HFFc6 (cell line): ENCODE measurements around the gene FAM120C. TPM values are rescaled to one million over a fixed set of nuclear protein-coding genes. Genes with fewer than 3 reads are reported as not detected.

ENCODE experiments used
- DNase-seq: peaks from one replicate; pipeline ENCODE4 v3.0.0-alpha.2; 2018
- H3K27ac Mint-ChIP-seq: 2 replicates; pipeline ENCODE4 v1.8.0; 2020; ENCODE audit warnings: mild to moderate bottlenecking, mixed read lengths
- H3K27me3 Mint-ChIP-seq: 2 replicates; pipeline ENCODE4 v1.8.0; 2021; ENCODE audit warnings: mild to moderate bottlenecking, moderate library complexity, mixed read lengths; ENCODE audit not compliant: insufficient read depth
- H3K36me3 Mint-ChIP-seq: 2 replicates; pipeline ENCODE4 v1.8.0; 2021; ENCODE audit warnings: low read depth, mixed read lengths
- H3K4me1 Mint-ChIP-seq: 2 replicates; pipeline ENCODE4 v1.8.0; 2020; ENCODE audit warnings: low read depth, mixed read lengths
- H3K4me3 Mint-ChIP-seq: 2 replicates; pipeline ENCODE4 v1.8.0; 2020; ENCODE audit warnings: mild to moderate bottlenecking, moderate library complexity, mixed read lengths
- H3K9me3 Mint-ChIP-seq: 2 replicates; pipeline ENCODE4 v1.8.0; 2020; ENCODE audit warnings: mild to moderate bottlenecking, mixed read lengths
- total RNA-seq, 6 experiments: library from RNA; stranded (reverse); fragmentation: NEBNext Ultra II Directional; extraction: Animal tissue kit (Norgen Biotek cat#: 25700); gene quantifications; 2 replicates in 1 of 6; 3 replicates in 5 of 6; pipeline ENCODE4 v1.2.3, GENCODE V29; 2021
- TF ChIP-seq, protein P1 (sequence below): fragments of 200-600 bp; sonication (generic); IDR thresholded peaks from 2 replicates; pipeline ENCODE4 v1.5.0; 2021; ENCODE audit warnings: antibody characterized with exemption, mild to moderate bottlenecking

Gene FAM120C
- total RNA-seq, 6 experiments from 2014 or later = 8.3 to 10.0 (median 9.1) TPM

DNA sequence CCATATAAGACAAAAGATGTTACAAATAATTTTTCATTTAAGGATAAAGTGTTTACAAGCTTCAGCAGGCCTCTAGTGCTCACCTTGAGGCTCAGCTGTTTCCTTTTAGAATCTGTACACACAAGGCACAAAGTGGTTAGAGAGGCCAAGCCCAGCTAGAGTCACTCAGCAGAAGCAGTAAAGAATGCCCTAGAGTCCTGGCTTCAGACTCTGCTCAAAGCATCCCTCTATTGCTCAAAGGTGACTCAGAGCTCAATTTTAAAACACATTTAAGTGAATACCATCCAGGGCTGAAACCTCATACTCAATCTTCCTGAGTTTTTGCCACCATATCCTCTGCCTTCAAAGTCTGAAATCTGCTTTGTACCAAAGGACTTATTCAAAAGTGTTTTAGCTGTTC, 116.2 kb downstream of the FAM120C start:
- Mint-ChIP-seq H3K36me3 (no peaks in the 10 kb centered on the region), H3K9me3 (no peaks in the 10 kb centered on the region), H3K4me1 (peaks cover 20% of the 10 kb centered on the region), H3K27me3 (peaks cover 2% of the 10 kb centered on the region; the same call in 1 of the 2 replicates), H3K27ac (no peak overlapping the region), H3K4me3 (no peak overlapping the region)
- TF ChIP-seq, protein P1, sequence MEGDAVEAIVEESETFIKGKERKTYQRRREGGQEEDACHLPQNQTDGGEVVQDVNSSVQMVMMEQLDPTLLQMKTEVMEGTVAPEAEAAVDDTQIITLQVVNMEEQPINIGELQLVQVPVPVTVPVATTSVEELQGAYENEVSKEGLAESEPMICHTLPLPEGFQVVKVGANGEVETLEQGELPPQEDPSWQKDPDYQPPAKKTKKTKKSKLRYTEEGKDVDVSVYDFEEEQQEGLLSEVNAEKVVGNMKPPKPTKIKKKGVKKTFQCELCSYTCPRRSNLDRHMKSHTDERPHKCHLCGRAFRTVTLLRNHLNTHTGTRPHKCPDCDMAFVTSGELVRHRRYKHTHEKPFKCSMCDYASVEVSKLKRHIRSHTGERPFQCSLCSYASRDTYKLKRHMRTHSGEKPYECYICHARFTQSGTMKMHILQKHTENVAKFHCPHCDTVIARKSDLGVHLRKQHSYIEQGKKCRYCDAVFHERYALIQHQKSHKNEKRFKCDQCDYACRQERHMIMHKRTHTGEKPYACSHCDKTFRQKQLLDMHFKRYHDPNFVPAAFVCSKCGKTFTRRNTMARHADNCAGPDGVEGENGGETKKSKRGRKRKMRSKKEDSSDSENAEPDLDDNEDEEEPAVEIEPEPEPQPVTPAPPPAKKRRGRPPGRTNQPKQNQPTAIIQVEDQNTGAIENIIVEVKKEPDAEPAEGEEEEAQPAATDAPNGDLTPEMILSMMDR = no peak
- peak; percentile 28 for DNase-seq

DNA sequence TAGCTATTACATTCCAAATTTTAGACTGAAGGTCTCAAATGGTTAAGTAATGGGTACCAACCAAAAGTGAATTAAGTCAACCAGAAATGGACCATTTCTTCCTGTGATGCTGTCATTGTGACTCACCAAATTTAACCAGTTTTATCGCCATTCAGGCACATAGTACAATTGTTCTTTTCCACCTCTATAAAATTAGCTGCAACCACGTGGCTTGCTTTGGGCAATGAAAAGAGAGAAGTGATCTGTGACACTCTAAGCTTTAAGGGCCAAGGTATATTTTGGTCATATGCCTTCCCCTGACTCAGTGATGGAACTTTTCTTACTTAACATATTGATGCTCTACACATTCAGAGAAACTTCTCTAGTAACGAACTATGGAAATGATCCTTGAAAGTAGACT, 118.5 kb downstream of the FAM120C start:
- Mint-ChIP-seq H3K4me3 (no peak overlapping the region), H3K27me3 (peaks cover 2% of the 10 kb centered on the region; the same call in 1 of the 2 replicates), H3K36me3 (no peaks in the 10 kb centered on the region), H3K9me3 (no peaks in the 10 kb centered on the region), H3K4me1 (peaks cover 20% of the 10 kb centered on the region), H3K27ac (no peak overlapping the region)
- TF ChIP-seq, protein P1 = no peak
- no peak for DNase-seq

DNA sequence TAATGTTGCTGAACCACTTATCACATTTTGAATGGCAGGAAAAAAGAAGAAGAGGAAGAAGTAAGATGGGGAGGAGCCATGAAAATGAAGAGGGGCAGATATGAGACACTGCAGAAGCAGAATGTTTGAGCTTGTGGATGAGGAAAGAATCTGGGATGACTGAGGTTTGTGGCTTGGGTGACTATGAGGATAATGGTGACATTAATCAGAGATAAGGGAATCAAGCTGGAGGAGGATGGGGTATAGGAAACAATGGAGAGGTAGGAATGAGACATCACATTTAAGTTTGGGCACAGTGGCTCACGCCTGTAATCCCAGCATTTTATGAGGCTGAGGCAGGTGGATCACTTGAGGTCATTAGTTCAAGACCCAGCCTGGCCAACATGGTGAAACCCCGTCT, 119.7 kb downstream of the FAM120C start:
- Mint-ChIP-seq H3K4me3 (no peak overlapping the region), H3K27me3 (peaks cover 2% of the 10 kb centered on the region; the same call in 1 of the 2 replicates), H3K4me1 (peaks cover 20% of the 10 kb centered on the region), H3K36me3 (no peaks in the 10 kb centered on the region), H3K27ac (no peak overlapping the region), H3K9me3 (no peaks in the 10 kb centered on the region)
- TF ChIP-seq, protein P1 = no peak
- no peak for DNase-seq

DNA sequence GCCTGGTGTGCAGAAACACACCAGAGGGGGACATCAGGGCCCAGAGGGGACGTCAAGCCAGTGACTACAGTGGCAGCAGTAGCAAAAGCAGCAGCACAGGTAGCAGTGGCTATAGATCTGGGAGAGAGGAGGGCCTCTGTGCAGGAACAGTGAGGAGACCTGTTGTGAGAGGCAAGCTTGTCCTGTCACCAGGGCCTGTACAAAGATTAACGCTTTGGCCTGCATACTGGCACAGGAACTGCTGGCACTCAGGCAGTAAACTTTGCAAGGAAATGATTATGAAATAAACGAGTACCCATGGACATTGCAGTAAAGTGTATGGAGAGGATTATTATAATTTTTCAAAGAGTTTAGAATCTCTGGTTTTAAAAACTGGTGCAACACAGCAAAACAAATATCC, 133.3 kb downstream of the FAM120C start:
- DNase-seq = no peak
- TF ChIP-seq, protein P1 = no peak
- Mint-ChIP-seq H3K27ac (no peak overlapping the region), H3K36me3 (no peaks in the 10 kb centered on the region), H3K9me3 (no peaks in the 10 kb centered on the region), H3K27me3 (no peaks in the 10 kb centered on the region), H3K4me3 (no peak overlapping the region), H3K4me1 (peaks cover 15% of the 10 kb centered on the region)

DNA sequence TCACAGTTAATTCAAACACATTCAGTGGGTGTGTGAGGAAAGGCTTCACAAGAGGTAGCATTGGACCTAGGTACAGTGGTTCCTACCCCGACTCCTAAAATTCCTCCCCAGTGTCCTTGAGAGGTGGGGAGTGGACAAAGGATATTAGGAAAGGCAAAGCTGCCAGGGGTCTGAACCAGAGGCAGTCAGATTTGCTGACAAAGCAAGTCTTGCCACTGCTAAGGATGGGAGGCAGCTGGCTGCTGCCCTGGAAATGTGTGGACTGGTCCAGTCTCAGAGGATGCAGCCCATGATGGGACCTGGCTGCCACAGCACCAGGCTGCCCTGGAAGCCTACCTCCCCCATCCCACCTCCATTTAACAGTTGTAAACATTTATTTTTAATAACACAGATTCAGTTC, 134.6 kb downstream of the FAM120C start:
- no peak overlapping the region for H3K4me3 Mint-ChIP-seq
- TF ChIP-seq, protein P1 = no peak
- H3K9me3 Mint-ChIP-seq = no peaks in the 10 kb centered on the region
- H3K4me1 Mint-ChIP-seq = peaks cover 16% of the 10 kb centered on the region
- no peak for DNase-seq
- H3K27me3 Mint-ChIP-seq = no peaks in the 10 kb centered on the region
- no peak overlapping the region for H3K27ac Mint-ChIP-seq
- H3K36me3 Mint-ChIP-seq = no peaks in the 10 kb centered on the region
